Left colon (tissue), 2 donors: ENCODE measurements around the gene MFAP3. TPM values are rescaled to one million over a fixed set of nuclear protein-coding genes. Genes with fewer than 3 reads are reported as not detected.

Experiments
- ATAC-seq: fragments of 200-7000 bp; cut with Tn5 transposase; one replicate; pipeline ENCODE4 v1.9.1; 2020; ENCODE audit warnings: mild to moderate bottlenecking, moderate library complexity
- DNase-seq, 2 donors: peaks; one replicate each; pipeline ENCODE4 v3.0.0-alpha.2; 2020
- intact Hi-C, 2 donors: fragments of 100-400 bp; cut with DNase I in 1 of 2; cut with micrococcal nuclease in 1 of 2; formaldehyde crosslinking; loops; one replicate each; pipeline versions ENCODE4 v1.11.2 to v1.14.0; 2022; cut with DNase I, micrococcal nuclease
- total RNA-seq, 2 donors: library from RNA; stranded (reverse); fragmentation: NEBNext Ultra II Directional; extraction: Animal tissue kit (Norgen Biotek cat#: 25700); gene quantifications; one replicate each; pipeline ENCODE4 v1.2.1, GENCODE V29; 2021
- donor health status: DM: no; HTN: no; CAD: no.
- donor health status: DM: yes; HTN: yes; CAD: no.

The MFAP3 gene
- total RNA-seq, 2 donors from 2014 or later, result 29.1 to 30.8 TPM

GRCh38 chr5:154086146-154086545 is 47.4 kb downstream of the MFAP3 start:
- DNase-seq (no peak), ATAC-seq (no peak)
- intact Hi-C loops, result no loop called here

- DNase-seq, result no peak
- no peak for ATAC-seq
- intact Hi-C loops, result no loop called here
Observed at GRCh38 chr5:154086641-154087040, 47.9 kb downstream of the MFAP3 start.

- ATAC-seq (no peak), DNase-seq (no peak)
- intact Hi-C loops, result no loop called here
Observed at GRCh38 chr5:154087260-154087659, 48.5 kb downstream of the MFAP3 start.

GRCh38 chr5:154088801-154089200 is 50.0 kb downstream of the MFAP3 start:
- DNase-seq, result no peak
- intact Hi-C loops, result no loop called here
- no peak for ATAC-seq

GRCh38 chr5:154090656-154091055 is 51.9 kb downstream of the MFAP3 start:
- DNase-seq (no peak), ATAC-seq (no peak)
- intact Hi-C loops, result no loop called here

- no peak for ATAC-seq
- intact Hi-C loops, result no loop called here
Observed at GRCh38 chr5:154092356-154093141, 53.8 kb downstream of the MFAP3 start.

GRCh38 chr5:154093142-154093532 is 54.4 kb downstream of the MFAP3 start:
- intact Hi-C loops, result no loop called here
- ATAC-seq, result no peak
- no peak for DNase-seq

More at GRCh38 chr5:154092356-154093141, 53.8 kb downstream of the MFAP3 start:
- no peak for DNase-seq

- ATAC-seq, result no peak
- no peak for DNase-seq
- intact Hi-C loops, result no loop called here
Observed at GRCh38 chr5:154095904-154096303, 57.1 kb downstream of the MFAP3 start.

GRCh38 chr5:154097031-154097430 is 58.3 kb downstream of the MFAP3 start:
- ATAC-seq (no peak), DNase-seq (no peak)
- intact Hi-C loops, result no loop called here

GRCh38 chr5:154098465-154098864 is 59.7 kb downstream of the MFAP3 start:
- DNase-seq, result no peak
- intact Hi-C loops, result no loop called here
- ATAC-seq, result no peak

GRCh38 chr5:154101184-154101583 is 62.4 kb downstream of the MFAP3 start:
- ATAC-seq, result no peak
- DNase-seq, result no peak
- intact Hi-C loops, result no loop called here

GRCh38 chr5:154103233-154103632 is 64.5 kb downstream of the MFAP3 start:
- DNase-seq, result no peak
- intact Hi-C loops, result no loop called here
- no peak for ATAC-seq

Other genes starting within 250 kb of the MFAP3 start
- gene FAM114A2, start 57 bp upstream of the MFAP3 start, total RNA-seq, result 10 to 100 TPM; 13.2 to 21.4 TPM
- 10 to 100 TPM; 48.3 to 52.6 TPM for gene GALNT10, start 151.8 kb downstream of the MFAP3 start, total RNA-seq